ENCODE data around the gene FICD.
A peak's percentile ranks its signal among the peaks of the same experiment; 100 is the strongest.

FICD gene

GRCh38 chr12:108511633-108512540 lies 3.2 kb upstream of the FICD start:
- Histone ChIP-seq H3K36me3 (ENCODE audit: insufficient read depth, low read length) (peaks cover under 1% of the 10 kb centered on the region), H3K27me3 (ENCODE audit: insufficient read depth, low read length) (no peaks in the 10 kb centered on the region), H2AFZ (ENCODE audit: low read depth, low read length) (peak overlapping the region; percentile 18), H3K4me3 (ENCODE audit: low read length) (no peak overlapping the region), H3K4me1 (ENCODE audit: insufficient read depth, low read length) (peaks cover 8% of the 10 kb centered on the region), H3K9me3 (ENCODE audit: low read length) (no peaks in the 10 kb centered on the region)

GRCh38 chr12:108514468-108514972 lies 557 bp upstream of the FICD start:
- Histone ChIP-seq H3K36me3 (ENCODE audit: insufficient read depth, low read length) (peaks cover 27% of the 10 kb centered on the region), H3K4me1 (ENCODE audit: insufficient read depth, low read length) (peaks cover 8% of the 10 kb centered on the region), H3K27me3 (ENCODE audit: insufficient read depth, low read length) (no peaks in the 10 kb centered on the region), H2AFZ (ENCODE audit: low read depth, low read length) (peak overlapping the region; percentile 58), H3K9me3 (ENCODE audit: low read length) (peaks cover 2% of the 10 kb centered on the region), H3K4me3 (ENCODE audit: low read length) (peak overlapping the region; percentile 81)

- peaks cover 2% of the 10 kb centered on the region for H3K9me3 ChIP-seq (ENCODE audit: low read length)
- H2AFZ ChIP-seq (ENCODE audit: low read depth, low read length), result no peak overlapping the region
- H3K27me3 ChIP-seq (ENCODE audit: insufficient read depth, low read length), result no peaks in the 10 kb centered on the region
- peaks cover 8% of the 10 kb centered on the region for H3K4me1 ChIP-seq (ENCODE audit: insufficient read depth, low read length)
- H3K4me3 ChIP-seq (ENCODE audit: low read length), result peak overlapping the region; percentile 81
- peaks cover 41% of the 10 kb centered on the region for H3K36me3 ChIP-seq (ENCODE audit: insufficient read depth, low read length)
Observed at GRCh38 chr12:108515916-108516315, 839 bp downstream of the FICD start.

GRCh38 chr12:108516511-108517275 lies 1.6 kb downstream of the FICD start:
- Histone ChIP-seq H3K27me3 (ENCODE audit: insufficient read depth, low read length) (no peaks in the 10 kb centered on the region), H3K36me3 (ENCODE audit: insufficient read depth, low read length) (peaks cover 48% of the 10 kb centered on the region), H3K4me1 (ENCODE audit: insufficient read depth, low read length) (peaks cover 6% of the 10 kb centered on the region), H2AFZ (ENCODE audit: low read depth, low read length) (no peak overlapping the region), H3K4me3 (ENCODE audit: low read length) (peak overlapping the region; percentile 81), H3K9me3 (ENCODE audit: low read length) (peaks cover 2% of the 10 kb centered on the region)

- peaks cover 56% of the 10 kb centered on the region for H3K36me3 ChIP-seq (ENCODE audit: insufficient read depth, low read length)
- H3K27me3 ChIP-seq (ENCODE audit: insufficient read depth, low read length), result no peaks in the 10 kb centered on the region
- peaks cover 2% of the 10 kb centered on the region for H3K9me3 ChIP-seq (ENCODE audit: low read length)
- peaks cover 6% of the 10 kb centered on the region for H3K4me1 ChIP-seq (ENCODE audit: insufficient read depth, low read length)
- H3K4me3 ChIP-seq (ENCODE audit: low read length), result no peak overlapping the region
- H2AFZ ChIP-seq (ENCODE audit: low read depth, low read length), result no peak overlapping the region
Observed at GRCh38 chr12:108517288-108518100, 2.4 kb downstream of the FICD start.

- H3K36me3 ChIP-seq (ENCODE audit: insufficient read depth, low read length), result peaks cover 64% of the 10 kb centered on the region
- peaks cover 6% of the 10 kb centered on the region for H3K4me1 ChIP-seq (ENCODE audit: insufficient read depth, low read length)
Observed at GRCh38 chr12:108518101-108518715, 3.1 kb downstream of the FICD start.

GRCh38 chr12:108518716-108519496 lies 3.8 kb downstream of the FICD start:
- peaks cover 6% of the 10 kb centered on the region for H3K4me1 ChIP-seq (ENCODE audit: insufficient read depth, low read length)
- peaks cover 2% of the 10 kb centered on the region for H3K9me3 ChIP-seq (ENCODE audit: low read length)
- no peak overlapping the region for H2AFZ ChIP-seq (ENCODE audit: low read depth, low read length)
- H3K36me3 ChIP-seq (ENCODE audit: insufficient read depth, low read length), result peaks cover 71% of the 10 kb centered on the region
- H3K4me3 ChIP-seq (ENCODE audit: low read length), result no peak overlapping the region
- H3K27me3 ChIP-seq (ENCODE audit: insufficient read depth, low read length), result no peaks in the 10 kb centered on the region

More at GRCh38 chr12:108518101-108518715, 3.1 kb downstream of the FICD start:
- no peak overlapping the region for H3K4me3 ChIP-seq (ENCODE audit: low read length)
- no peaks in the 10 kb centered on the region for H3K27me3 ChIP-seq (ENCODE audit: insufficient read depth, low read length)
- no peak overlapping the region for H2AFZ ChIP-seq (ENCODE audit: low read depth, low read length)
- H3K9me3 ChIP-seq (ENCODE audit: low read length), result peaks cover 2% of the 10 kb centered on the region

GRCh38 chr12:108519558-108519957 lies 4.5 kb downstream of the FICD start:
- H3K36me3 ChIP-seq (ENCODE audit: insufficient read depth, low read length), result peaks cover 77% of the 10 kb centered on the region

GRCh38 chr12:108523365-108523764 lies 8.3 kb downstream of the FICD start:
- peaks cover 2% of the 10 kb centered on the region for H3K9me3 ChIP-seq (ENCODE audit: low read length)
- H3K4me3 ChIP-seq (ENCODE audit: low read length), result no peak overlapping the region
- H3K36me3 ChIP-seq (ENCODE audit: insufficient read depth, low read length), result peaks cover 81% of the 10 kb centered on the region
- H3K27me3 ChIP-seq (ENCODE audit: insufficient read depth, low read length), result no peaks in the 10 kb centered on the region
- no peak overlapping the region for H2AFZ ChIP-seq (ENCODE audit: low read depth, low read length)
- peaks cover 26% of the 10 kb centered on the region for H3K4me1 ChIP-seq (ENCODE audit: insufficient read depth, low read length)

More at GRCh38 chr12:108519558-108519957, 4.5 kb downstream of the FICD start:
- Histone ChIP-seq H3K27me3 (ENCODE audit: insufficient read depth, low read length) (no peaks in the 10 kb centered on the region), H3K4me3 (ENCODE audit: low read length) (no peak overlapping the region), H3K9me3 (ENCODE audit: low read length) (peaks cover 2% of the 10 kb centered on the region), H3K4me1 (ENCODE audit: insufficient read depth, low read length) (peaks cover 6% of the 10 kb centered on the region), H2AFZ (ENCODE audit: low read depth, low read length) (no peak overlapping the region)

GRCh38 chr12:108525681-108526080 lies 10.6 kb downstream of the FICD start:
- no peaks in the 10 kb centered on the region for H3K9me3 ChIP-seq (ENCODE audit: low read length)
- H3K4me1 ChIP-seq (ENCODE audit: insufficient read depth, low read length), result peaks cover 26% of the 10 kb centered on the region
- no peak overlapping the region for H3K4me3 ChIP-seq (ENCODE audit: low read length)
- peaks cover 76% of the 10 kb centered on the region for H3K36me3 ChIP-seq (ENCODE audit: insufficient read depth, low read length)
- no peak overlapping the region for H2AFZ ChIP-seq (ENCODE audit: low read depth, low read length)
- H3K27me3 ChIP-seq (ENCODE audit: insufficient read depth, low read length), result no peaks in the 10 kb centered on the region

- Histone ChIP-seq H3K36me3 (ENCODE audit: insufficient read depth, low read length) (peaks cover 76% of the 10 kb centered on the region), H3K27me3 (ENCODE audit: insufficient read depth, low read length) (no peaks in the 10 kb centered on the region), H3K4me3 (ENCODE audit: low read length) (no peak overlapping the region), H3K9me3 (ENCODE audit: low read length) (no peaks in the 10 kb centered on the region), H2AFZ (ENCODE audit: low read depth, low read length) (no peak overlapping the region), H3K4me1 (ENCODE audit: insufficient read depth, low read length) (peaks cover 26% of the 10 kb centered on the region)
Observed at GRCh38 chr12:108526482-108527165, 11.5 kb downstream of the FICD start.
